ENCODE measurements around the gene ARL8B. TPM values are rescaled to one million over a fixed set of nuclear protein-coding genes. Genes with fewer than 3 reads are reported as not detected.
A peak's percentile ranks its signal among the peaks of the same experiment; 100 is the strongest.

ARL8B gene
- total and polyA plus RNA-seq, 9 of the 15 experiments (the other 6 are each of a cell fraction or from before 2014, with no cell fraction given) = 28.5 to 99.4 (median 77.2) TPM

DNA sequence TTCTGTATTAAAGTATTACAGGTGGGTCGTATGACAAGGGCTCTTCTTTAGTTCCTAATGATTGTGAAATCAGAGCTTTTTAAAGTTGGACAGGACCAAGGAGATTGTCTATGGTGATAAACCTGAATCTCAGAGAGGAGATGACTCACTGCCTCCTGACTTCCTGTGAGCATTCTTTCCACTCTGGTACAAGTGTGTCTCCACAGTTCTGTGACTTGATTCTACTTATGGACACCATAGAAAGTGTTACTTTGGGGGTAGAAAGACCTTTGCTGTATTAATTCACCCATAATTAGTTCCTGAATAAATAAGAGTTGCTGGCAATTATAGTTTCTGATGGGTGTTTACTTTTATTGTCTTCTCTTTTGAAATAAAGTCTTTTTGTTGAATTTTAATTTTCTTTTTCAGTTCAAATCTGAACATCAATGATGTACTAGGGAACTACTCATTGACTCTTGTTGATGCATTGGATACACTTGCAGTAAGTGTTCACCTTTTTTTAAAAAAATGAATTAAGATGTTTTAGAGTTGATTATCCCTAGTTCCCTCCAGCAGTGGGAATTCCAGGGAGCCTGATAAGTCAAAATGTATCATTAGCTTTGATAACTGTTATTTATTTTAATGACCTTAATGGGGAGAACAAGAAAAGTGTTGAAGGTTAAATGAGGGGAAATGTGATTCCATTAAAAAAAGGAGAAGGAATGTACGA is 72.9 kb downstream of the ARL8B start (continued):
- TF ChIP-seq, protein P1, sequence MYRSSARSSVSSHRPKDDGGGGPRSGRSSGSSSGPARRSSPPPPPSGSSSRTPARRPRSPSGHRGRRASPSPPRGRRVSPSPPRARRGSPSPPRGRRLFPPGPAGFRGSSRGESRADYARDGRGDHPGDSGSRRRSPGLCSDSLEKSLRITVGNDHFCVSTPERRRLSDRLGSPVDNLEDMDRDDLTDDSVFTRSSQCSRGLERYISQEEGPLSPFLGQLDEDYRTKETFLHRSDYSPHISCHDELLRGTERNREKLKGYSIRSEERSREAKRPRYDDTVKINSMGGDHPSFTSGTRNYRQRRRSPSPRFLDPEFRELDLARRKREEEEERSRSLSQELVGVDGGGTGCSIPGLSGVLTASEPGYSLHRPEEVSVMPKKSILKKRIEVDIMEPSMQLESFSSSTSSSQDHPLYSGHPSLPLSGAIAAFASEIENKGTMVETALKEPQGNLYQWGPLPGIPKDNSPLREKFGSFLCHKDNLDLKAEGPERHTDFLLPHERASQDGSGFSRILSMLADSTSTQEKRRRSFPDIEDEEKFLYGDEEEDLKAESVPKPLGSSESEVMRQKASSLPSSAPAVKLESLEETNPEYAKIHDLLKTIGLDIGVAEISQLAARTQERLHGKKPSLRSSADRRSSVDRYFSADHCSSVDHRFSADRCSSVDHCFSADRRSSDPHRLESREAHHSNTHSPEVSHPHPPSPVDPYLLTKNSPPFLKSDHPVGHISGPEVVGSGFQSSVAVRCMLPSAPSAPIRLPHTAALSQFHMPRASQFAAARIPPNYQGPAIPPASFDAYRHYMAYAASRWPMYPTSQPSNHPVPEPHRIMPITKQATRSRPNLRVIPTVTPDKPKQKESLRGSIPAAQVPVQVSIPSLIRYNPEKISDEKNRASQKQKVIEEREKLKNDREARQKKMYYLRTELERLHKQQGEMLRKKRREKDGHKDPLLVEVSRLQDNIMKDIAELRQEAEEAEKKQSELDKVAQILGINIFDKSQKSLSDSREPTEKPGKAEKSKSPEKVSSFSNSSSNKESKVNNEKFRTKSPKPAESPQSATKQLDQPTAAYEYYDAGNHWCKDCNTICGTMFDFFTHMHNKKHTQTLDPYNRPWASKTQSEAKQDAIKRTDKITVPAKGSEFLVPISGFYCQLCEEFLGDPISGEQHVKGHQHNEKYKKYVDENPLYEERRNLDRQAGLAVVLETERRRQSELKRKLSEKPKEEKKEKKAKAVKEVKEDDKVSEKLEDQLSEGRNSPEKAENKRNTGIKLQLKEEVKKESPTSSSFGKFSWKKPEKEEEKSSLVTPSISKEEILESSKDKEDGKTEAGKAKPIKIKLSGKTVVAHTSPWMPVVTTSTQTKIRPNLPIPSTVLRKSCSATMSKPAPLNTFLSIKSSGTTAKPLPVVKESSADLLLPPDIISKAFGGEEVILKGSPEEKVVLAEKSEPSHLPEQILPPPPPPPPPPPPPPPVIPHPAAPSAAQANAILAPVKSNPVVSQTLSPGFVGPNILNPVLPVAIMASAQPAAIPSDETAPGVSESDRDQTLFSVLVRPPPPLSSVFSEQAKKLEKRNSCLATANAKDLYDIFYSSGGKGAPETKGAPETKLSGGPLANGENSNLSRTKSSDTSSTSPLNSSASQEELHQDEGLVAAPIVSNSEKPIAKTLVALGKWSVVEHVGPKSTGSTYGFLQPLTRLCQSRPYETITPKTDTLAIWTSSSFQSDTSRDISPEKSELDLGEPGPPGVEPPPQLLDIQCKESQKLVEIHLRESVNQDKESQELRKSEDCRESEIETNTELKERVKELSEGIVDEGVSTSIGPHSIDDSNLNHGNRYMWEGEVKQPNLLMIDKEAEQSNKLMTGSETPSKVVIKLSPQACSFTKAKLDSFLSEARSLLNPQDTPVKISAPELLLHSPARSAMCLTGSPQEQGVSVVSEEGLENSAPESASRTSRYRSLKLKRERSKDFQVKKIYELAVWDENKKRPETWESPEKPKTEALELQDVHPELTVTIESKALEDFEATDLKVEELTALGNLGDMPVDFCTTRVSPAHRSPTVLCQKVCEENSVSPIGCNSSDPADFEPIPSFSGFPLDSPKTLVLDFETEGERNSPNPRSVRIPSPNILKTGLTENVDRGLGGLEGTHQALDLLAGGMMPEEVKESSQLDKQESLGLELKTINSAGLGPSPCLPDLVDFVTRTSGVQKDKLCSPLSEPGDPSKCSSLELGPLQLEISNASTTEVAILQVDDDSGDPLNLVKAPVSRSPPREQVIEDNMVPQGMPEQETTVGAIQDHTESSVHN (IDR thresholded peaks at IDR 0.05; ENCODE audit: borderline replicate concordance in 1 of 2, low read depth in 1 of 2) = peak in 1 of 2 experiments; percentile 13; a peak in 2 of 4 replicates
- TF ChIP-seq MAZ (CRISPR knock-in tag; conservative IDR thresholded peaks at IDR 0.05 in 1 of 2, IDR thresholded peaks at IDR 0.05 in 1 of 2) (peak; percentile 25 to 54; a peak in 2 of 4 replicates), BCOR (IDR thresholded peaks at IDR 0.05) (no peak), POLR2AphosphoS5 (IDR thresholded peaks at IDR 0.05; ENCODE audit: control insufficient read depth, insufficient read depth, low read depth, low read length) (peak; percentile 29; the same call in 1 of the 2 replicates), HNRNPH1 (optimal IDR thresholded peaks at IDR 0.05; ENCODE audit: low read depth, low read length) (no peak), HMG20A (CRISPR knock-in tag; conservative IDR thresholded peaks at IDR 0.05) (no peak), TBL1XR1 (IDR thresholded peaks at IDR 0.05; ENCODE audit: low read length in 2 of 2) (0 out of 4 replicates have a peak, but pooled peaks of 1 of the 2 experiments have one; percentile 49), HDAC2 (IDR thresholded peaks at IDR 0.05) (peak; percentile 99), ZBTB9 (CRISPR knock-in tag; IDR thresholded peaks at IDR 0.05) (no peak), JUNB (CRISPR knock-in tag; conservative IDR thresholded peaks at IDR 0.05) (peak; percentile 78), SMAD4 (CRISPR knock-in tag; conservative IDR thresholded peaks at IDR 0.05) (peak; percentile 81; the same call in 1 of the 2 replicates), GTF2E2 (tag; IDR thresholded peaks at IDR 0.05) (no peak), STAT5A (IDR thresholded peaks at IDR 0.05; ENCODE audit: borderline replicate concordance, low read length) (peak; percentile 51; the same call in 1 of the 2 replicates), PPARD (CRISPR knock-in tag; IDR thresholded peaks at IDR 0.05) (no peak), GATA2 (CRISPR knock-in tag; IDR thresholded peaks at IDR 0.05) (peak; percentile 84), ZNF398 (CRISPR knock-in tag; IDR thresholded peaks at IDR 0.05) (no peak)

All from K562 (cell line).